K562 (cell line): ENCODE results near the gene EFHD2. TPM values are rescaled to one million over a fixed set of nuclear protein-coding genes. Genes with fewer than 3 reads are reported as not detected.
A peak's percentile ranks its signal among the peaks of the same experiment; 100 is the strongest.

Experiments used
- CREB1 ChIP-seq, 2 experiments: sonication (generic) in 1 of 2; formaldehyde crosslinking in 1 of 2; IDR thresholded peaks; 2 replicates each; pipeline versions ENCODE4 v1.6.1 to v1.8.0; 2012 to 2022; ENCODE audit warnings: inconsistent platforms in 1 of 2, mild to moderate bottlenecking in 1 of 2, missing genetic modification reagents in 1 of 2, moderate library complexity in 1 of 2
- CTCF ChIP-seq, 3 experiments: IDR thresholded peaks in 2 of 3; conservative IDR thresholded peaks in 1 of 3; 2 replicates each; pipeline ENCODE4 v1.5.1; 2011 to 2012; ENCODE audit warnings: low read length in 3 of 3, mild to moderate bottlenecking in 3 of 3, control low read depth in 2 of 3, improper control_type of control experiment in 1 of 3, inconsistent platforms in 1 of 3, low read depth in 1 of 3, mixed read lengths in 1 of 3, moderate library complexity in 1 of 3; ENCODE audit not compliant: insufficient read depth in 2 of 3
- ELF2 ChIP-seq: fragments of 250-450 bp; sonication (Bioruptor Pico); IDR thresholded peaks from 2 replicates; pipeline ENCODE4 v1.5.0; 2021; ENCODE audit warnings: mild to moderate bottlenecking
- HDAC2 ChIP-seq: fragments of 450-650 bp; IDR thresholded peaks from 2 replicates; pipeline ENCODE4 v1.6.1; 2016; ENCODE audit warnings: mild to moderate bottlenecking
- HIVEP1 ChIP-seq: fragments of 250-450 bp; sonication (Bioruptor Pico); IDR thresholded peaks from 2 replicates; pipeline ENCODE4 v1.4.0; 2020; ENCODE audit warnings: mild to moderate bottlenecking
- POLR3G ChIP-seq: IDR thresholded peaks from 2 replicates; pipeline ENCODE4 v1.6.1; 2011; ENCODE audit not compliant: insufficient read length, insufficient replicate concordance; ENCODE audit errors: extremely low read depth
- PTBP1 ChIP-seq: fragments of 200-400 bp; formaldehyde crosslinking; IDR thresholded peaks from 2 replicates; pipeline ENCODE4 v1.6.1; 2017; ENCODE audit warnings: low read depth, low read length
- SRSF1 ChIP-seq: fragments of 200-400 bp; formaldehyde crosslinking; IDR thresholded peaks from 2 replicates; pipeline ENCODE4 v1.6.1; 2017; ENCODE audit warnings: mild to moderate bottlenecking, low read depth, low read length, moderate library complexity
- TAL1 ChIP-seq: fragments of 450-650 bp; IDR thresholded peaks from 2 replicates; pipeline ENCODE4 v1.6.1; 2016; ENCODE audit warnings: mild to moderate bottlenecking
- ZBTB2 ChIP-seq: fragments of 450-650 bp; IDR thresholded peaks from 2 replicates; pipeline ENCODE4 v1.6.1; 2016; ENCODE audit warnings: antibody characterized with exemption
- ZBTB33 ChIP-seq: sonication (generic); formaldehyde crosslinking; IDR thresholded peaks from 2 replicates; pipeline ENCODE4 v1.8.1; 2023; ENCODE audit warnings: mild to moderate bottlenecking, missing genetic modification reagents
- ZBTB49 ChIP-seq: sonication (generic); formaldehyde crosslinking; IDR thresholded peaks from 2 replicates; pipeline ENCODE4 v1.8.0; 2022; ENCODE audit warnings: missing genetic modification reagents, mild to moderate bottlenecking, borderline replicate concordance
- ZNF146 ChIP-seq: IDR thresholded peaks from one replicate; pipeline ENCODE4 v1.6.1; 2018; ENCODE audit warnings: missing compliant biosample characterization; ENCODE audit not compliant: unreplicated experiment
- ZNF384 ChIP-seq: IDR thresholded peaks from 2 replicates; pipeline ENCODE4 v1.6.1; 2012; ENCODE audit warnings: low read depth, low read length, improper control_type of control experiment
- ZNF584 ChIP-seq: fragments of 200-800 bp; sonication (Bioruptor generic); IDR thresholded peaks from 2 replicates; pipeline ENCODE4 v1.6.1; 2016; ENCODE audit warnings: low read depth, mild to moderate bottlenecking, missing genetic modification characterization, missing compliant biosample characterization
- ZSCAN32 ChIP-seq: fragments of 450-650 bp; formaldehyde crosslinking; IDR thresholded peaks from 2 replicates; pipeline ENCODE4 v1.4.0; 2020; ENCODE audit warnings: mild to moderate bottlenecking, moderate library complexity
- polyA plus RNA-seq, 8 experiments: library from polyadenylated mRNA; depleted of rRNA in 4 of 8; stranded (reverse) in 5 of 8; unstranded in 3 of 8; fragments of >200 nt; fragmentation: Nextera tagmentation in 2 of 8; fragmentation: Illumina TruSeq in 1 of 8; extraction: Ambion mirVana in 2 of 8; extraction: Trizol in 1 of 8; gene quantifications; 2 replicates each; pipeline versions ENCODE4 v1.2.1 to v1.2.3, GENCODE V29; 2011 to 2014; ENCODE audit warnings: inconsistent platforms in 1 of 8, missing spikeins in 1 of 8
- total RNA-seq, 7 experiments: library from RNA; depleted of rRNA in 6 of 7; stranded (reverse); fragments of >200 nt in 6 of 7; fragmentation: Illumina TruSeq in 2 of 7; extraction: Trizol in 2 of 7; gene quantifications; 2 replicates each; pipeline versions ENCODE4 v1.2.1 to v1.2.3, GENCODE V29; 2011 to 2021; ENCODE audit warnings: low replicate concordance in 1 of 7

EFHD2 gene
- total and polyA plus RNA-seq, 9 of the 15 experiments (the other 6 are each of a cell fraction or from before 2014, with no cell fraction given): 1.7 to 73.5 (median 25.2) TPM

- TF ChIP-seq ZBTB2 (peak; percentile 71), HDAC2 (peak; percentile 67), TAL1 (no peak), ZBTB33 (CRISPR knock-in tag) (no peak), ZBTB49 (CRISPR knock-in tag) (no peak), ZNF146 (no peak), CREB1 (IDR thresholded peaks at IDR 0.05) (no peak), CREB1 (CRISPR knock-in tag; IDR thresholded peaks at IDR 0.05) (peak; percentile 24; the same call in 1 of the 2 replicates), CTCF (IDR thresholded peaks at IDR 0.05 in 2 of 3, conservative IDR thresholded peaks at IDR 0.05 in 1 of 3; ENCODE audit: insufficient read depth in 2 of 3, low read depth in 1 of 3, low read length in 3 of 3) (no peak), PTBP1 (no peak), POLR3G (no peak), HIVEP1 (CRISPR knock-in tag) (0 out of 2 replicates have a peak, but pooled peaks have one; percentile 52), ZNF584 (CRISPR knock-in tag) (no peak), SRSF1 (no peak), ZSCAN32 (CRISPR knock-in tag) (no peak), ELF2 (no peak), ZNF384 (no peak)
These were observed 7.6 kb downstream of the EFHD2 start (continued) for GRCh38 chr1:15417059-15417934.
